ENCODE data around the gene PRPS1.

Gene PRPS1

DNA sequence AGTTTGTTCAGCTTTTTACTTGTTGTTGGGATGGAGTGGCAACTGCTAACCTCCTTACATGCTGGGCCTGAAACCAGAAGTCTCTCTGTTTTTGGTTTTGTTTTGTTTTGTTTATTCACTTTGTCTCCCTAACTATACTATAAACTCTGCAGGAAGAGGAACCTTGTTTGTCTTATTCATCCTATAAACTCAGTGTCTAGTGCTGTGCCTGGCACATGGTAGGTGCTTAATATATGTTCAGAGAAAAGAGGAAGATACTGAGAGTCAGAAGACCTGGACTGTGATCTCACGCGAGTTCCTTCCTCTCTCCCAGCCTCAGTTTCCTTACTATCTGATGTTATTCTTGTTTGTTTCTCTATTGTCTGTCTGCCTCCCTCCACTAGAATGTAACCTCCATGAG is 71.3 kb downstream of the PRPS1 start:
- Histone ChIP-seq H3K9me3 (no peaks in the 10 kb centered on the region), H3K27ac (peak overlapping the region; percentile 96), H3K27me3 (no peaks in the 10 kb centered on the region), H3K36me3 (no peaks in the 10 kb centered on the region), H3K4me3 (ENCODE audit: low read depth in 1 of 2, low read length in 1 of 2) (peak overlapping the region in 1 of 2 experiments; percentile 17), H3K4me1 (ENCODE audit: control insufficient read depth in 1 of 2, insufficient read depth in 1 of 2, low read depth in 1 of 2, low read length in 1 of 2) (peaks cover 39 to 46% of the 10 kb centered on the region in 2 experiments)
- TF ChIP-seq, protein P1, sequence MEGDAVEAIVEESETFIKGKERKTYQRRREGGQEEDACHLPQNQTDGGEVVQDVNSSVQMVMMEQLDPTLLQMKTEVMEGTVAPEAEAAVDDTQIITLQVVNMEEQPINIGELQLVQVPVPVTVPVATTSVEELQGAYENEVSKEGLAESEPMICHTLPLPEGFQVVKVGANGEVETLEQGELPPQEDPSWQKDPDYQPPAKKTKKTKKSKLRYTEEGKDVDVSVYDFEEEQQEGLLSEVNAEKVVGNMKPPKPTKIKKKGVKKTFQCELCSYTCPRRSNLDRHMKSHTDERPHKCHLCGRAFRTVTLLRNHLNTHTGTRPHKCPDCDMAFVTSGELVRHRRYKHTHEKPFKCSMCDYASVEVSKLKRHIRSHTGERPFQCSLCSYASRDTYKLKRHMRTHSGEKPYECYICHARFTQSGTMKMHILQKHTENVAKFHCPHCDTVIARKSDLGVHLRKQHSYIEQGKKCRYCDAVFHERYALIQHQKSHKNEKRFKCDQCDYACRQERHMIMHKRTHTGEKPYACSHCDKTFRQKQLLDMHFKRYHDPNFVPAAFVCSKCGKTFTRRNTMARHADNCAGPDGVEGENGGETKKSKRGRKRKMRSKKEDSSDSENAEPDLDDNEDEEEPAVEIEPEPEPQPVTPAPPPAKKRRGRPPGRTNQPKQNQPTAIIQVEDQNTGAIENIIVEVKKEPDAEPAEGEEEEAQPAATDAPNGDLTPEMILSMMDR (IDR thresholded peaks at IDR 0.05): no peak

DNA sequence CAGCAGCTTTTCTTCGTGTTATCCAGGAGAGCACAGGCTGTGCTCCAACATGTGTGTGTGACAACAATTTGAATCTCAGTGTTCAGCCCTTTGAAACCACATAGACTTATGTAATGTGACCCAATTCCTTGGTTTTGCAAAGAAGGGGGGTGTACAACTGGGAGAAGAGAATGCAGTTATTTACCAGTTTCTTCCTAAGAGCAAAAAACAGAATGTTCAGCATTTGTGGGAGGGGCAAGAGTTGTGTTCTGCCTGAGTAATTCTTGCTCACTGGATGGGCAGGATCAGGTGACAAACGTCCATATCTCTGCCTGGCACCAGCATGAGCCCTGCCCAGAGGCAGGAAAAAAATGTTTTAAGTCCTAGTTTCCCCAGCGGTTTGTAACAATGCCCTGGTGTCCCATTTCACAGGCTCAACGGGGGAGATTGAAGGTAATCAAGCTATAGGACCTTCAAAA is 72.0 kb downstream of the PRPS1 start:
- no peaks in the 10 kb centered on the region for H3K36me3 ChIP-seq
- H3K9me3 ChIP-seq: no peaks in the 10 kb centered on the region
- peak overlapping the region in 1 of 2 experiments; percentile 33 for H3K4me3 ChIP-seq (ENCODE audit: low read depth in 1 of 2, low read length in 1 of 2)
- peaks cover 39 to 46% of the 10 kb centered on the region in 2 experiments for H3K4me1 ChIP-seq (ENCODE audit: control insufficient read depth in 1 of 2, insufficient read depth in 1 of 2, low read depth in 1 of 2, low read length in 1 of 2)
- no peaks in the 10 kb centered on the region for H3K27me3 ChIP-seq
- TF ChIP-seq, protein P1 (IDR thresholded peaks at IDR 0.05): no peak
- peak overlapping the region; percentile 96 for H3K27ac ChIP-seq
